HG03571 (cell line): ENCODE results near the gene GALNT3.

ENCODE experiments used
- ATAC-seq: cut with Tn5 transposase; IDR thresholded peaks from one replicate; pipeline ENCODE4 v1.9.1; 2021; ENCODE audit not compliant: unreplicated experiment

Gene GALNT3

DNA sequence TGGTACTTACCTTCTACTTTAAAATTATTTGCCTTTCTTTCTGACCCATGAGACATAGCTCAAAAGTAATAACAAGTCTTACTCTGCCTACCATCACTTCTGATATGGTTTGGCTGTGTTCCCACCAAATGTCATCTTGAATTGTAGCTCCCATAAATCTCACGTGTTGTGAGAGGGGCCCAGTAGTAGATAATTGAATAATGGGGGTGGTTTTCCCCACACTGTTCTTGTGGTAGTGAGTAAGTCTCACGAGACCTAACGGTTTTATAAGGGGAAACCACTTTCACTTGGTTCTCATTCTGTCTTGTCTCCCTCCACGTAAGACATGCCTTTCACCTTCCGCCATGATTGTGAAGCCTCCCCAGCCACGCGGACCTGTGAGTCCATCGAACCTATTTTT, 47.5 kb downstream of the GALNT3 start:
- no peak for ATAC-seq

DNA sequence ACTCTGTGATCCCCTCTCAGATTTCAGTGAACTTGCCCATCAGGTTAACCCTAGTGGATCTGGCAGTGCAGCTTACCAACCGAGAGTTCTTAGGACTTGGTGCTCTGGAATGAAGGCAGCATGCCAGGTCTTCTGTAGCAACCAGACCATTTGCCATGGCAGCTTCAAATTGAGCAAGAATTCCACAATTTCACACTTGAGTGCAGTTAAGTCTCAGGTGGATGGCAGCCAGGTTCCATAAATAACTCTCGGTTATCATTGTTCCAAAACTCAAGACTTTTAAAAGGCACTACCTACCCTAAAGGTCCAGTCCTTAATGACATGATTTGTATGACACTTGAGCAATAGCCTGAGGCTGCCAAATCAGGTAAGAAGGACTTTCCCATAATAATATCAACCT, 48.1 kb downstream of the GALNT3 start:
- no peak for ATAC-seq

- ATAC-seq: peak; percentile 75
Measured at GRCh38 chr2:165743442-165743841, 50.6 kb downstream of the GALNT3 start.

DNA sequence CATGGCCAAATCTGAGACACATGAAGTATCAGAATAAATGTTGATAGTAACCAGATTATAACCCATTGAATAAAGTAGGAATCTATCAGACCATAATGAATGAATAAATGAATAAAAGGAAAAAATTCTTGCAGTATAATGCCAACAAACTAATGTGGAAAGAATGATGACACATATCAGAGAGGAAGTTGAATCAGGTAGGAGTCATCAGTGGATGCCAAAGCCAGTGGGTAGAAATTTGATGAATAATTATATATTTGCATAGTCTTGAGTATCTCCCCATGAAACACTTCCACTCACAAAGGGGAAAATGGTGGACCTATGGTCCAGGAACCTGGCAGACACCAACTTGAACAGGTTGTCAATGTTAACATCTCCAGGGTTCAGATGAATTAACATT, 68.6 kb downstream of the GALNT3 start:
- no peak for ATAC-seq

DNA sequence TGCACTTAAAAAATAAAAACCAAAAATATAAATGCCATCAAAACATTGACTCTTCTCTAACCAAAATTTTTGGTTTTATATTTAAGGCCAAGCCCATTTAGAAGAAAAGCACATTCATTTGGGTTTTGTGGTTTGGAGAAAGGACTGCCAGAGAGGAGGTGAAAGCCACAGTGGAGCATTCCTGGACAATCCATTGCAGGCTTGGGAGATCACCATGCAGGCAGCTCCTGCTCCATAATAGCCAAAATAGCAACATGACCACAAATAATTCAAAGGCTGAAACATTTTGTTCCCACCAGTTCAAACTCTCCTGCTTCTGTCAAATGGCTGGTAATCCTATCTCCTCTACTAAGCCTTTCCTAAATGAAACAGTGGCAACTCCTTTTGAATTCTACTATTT, 73.5 kb downstream of the GALNT3 start:
- no peak for ATAC-seq

DNA sequence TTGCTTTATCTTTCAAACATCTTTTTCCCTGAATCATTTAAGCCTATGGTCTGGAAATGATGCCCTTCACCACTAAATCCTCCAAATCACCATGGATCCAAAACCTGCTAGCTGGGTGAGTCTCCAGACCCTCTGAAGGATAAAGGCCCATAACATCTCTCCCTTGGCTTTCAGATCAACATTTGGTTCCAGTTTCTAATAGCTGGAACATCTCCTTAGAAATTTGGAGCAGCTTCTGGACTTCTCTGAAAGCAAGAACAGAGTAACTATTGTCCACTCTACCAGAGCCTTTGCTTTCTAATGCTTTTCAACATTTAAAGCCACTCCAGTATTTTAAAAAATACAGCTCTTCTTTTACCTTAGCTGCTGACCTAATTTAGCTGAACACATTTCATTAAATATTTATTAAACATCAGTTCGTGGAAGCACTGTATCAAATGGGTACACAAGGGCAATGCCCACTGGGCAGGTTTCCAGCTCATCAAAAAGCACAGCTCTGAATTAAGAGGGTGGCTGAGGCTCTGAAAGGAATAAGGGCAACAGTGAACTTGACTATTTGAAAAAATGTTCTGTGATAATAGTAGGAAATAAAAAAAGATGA, 75.3 kb downstream of the GALNT3 start:
- no peak for ATAC-seq

DNA sequence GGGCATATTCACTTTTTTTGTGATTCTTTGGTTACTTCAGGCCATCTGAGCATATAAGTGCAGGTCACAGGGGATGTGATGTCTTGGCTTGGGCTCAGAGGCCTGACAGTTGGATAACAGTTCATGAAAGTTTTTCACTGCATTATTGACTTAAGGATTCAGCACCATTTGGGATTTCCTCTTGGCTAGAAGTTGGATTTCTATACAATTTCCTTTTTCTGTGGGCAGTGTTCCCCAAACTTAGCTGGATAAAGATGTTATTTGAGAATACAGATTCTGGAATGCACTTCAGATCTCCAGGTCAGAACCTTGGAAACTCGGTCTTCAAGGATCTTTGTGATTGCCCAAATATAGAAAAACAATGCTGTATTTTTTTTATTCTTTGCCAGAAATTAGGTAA, 78.0 kb downstream of the GALNT3 start:
- ATAC-seq: no peak

- ATAC-seq: no peak
Measured at GRCh38 chr2:165706960-165707487, 87.0 kb downstream of the GALNT3 start.

DNA sequence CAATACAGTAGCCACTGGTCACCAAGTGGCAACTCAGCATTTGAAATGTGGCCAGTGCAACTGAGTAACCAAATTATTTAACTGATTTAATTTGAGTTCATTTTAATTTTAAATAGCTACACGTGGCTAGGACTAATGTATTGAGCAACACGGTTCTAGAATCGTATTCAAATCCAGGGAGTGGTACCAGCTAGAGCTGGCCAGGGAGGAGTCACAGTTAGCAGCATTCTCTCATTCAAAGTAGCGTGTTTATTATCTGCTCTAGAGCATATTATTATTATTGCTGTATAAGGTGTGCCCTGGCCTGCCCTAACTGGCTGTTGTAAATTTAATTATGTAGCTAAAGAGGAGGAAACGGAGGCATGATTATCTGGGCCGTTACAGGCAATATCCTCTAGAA, 92.9 kb downstream of the GALNT3 start:
- no peak for ATAC-seq

- no peak for ATAC-seq
Measured at GRCh38 chr2:165700531-165700930, 93.5 kb downstream of the GALNT3 start.

GRCh38 chr2:165699946-165700345, 94.1 kb downstream of the GALNT3 start:
- no peak for ATAC-seq

- ATAC-seq: peak; percentile 81
Measured at GRCh38 chr2:165698444-165698884, 95.6 kb downstream of the GALNT3 start.

DNA sequence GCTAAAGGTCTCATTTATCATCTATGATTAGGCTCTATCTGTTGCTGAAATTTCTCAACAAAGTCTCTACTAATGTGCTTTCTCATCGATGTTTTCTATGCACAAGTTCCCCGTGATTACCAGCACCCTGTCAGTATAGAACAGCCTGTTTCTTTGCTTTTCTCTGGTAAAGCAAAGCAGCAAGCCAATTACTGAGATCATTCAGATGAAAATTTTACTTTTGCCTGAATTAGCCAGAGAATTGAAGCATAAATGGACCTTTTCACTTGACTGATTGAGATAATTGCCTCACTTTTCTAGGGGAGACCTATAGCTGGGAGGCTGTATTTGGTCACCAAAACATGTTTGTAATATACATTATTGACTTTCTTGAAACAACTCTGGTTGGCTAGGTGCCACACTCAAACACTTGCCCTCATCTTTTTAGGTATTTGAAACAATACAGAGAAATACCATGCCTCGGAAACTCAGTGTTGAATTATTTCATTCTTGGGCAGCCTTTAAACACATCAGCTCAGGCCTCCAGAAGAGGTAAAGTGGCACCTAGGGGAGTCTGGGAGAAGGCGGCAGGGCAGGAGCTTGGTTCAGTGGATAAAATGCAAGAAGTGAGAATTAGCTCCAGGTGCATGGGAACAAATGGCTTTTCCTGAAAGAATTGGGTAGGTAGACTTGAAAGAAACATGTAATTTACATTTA, 96.2 kb downstream of the GALNT3 start:
- ATAC-seq: no peak
